HepG2 (cell line): ENCODE data around the gene ABHD1. TPM values are rescaled to one million over a fixed set of nuclear protein-coding genes. Genes with fewer than 3 reads are reported as not detected.

Source experiments
- ADNP ChIP-seq: sonication (generic); formaldehyde crosslinking; IDR thresholded peaks from 2 replicates; pipeline ENCODE4 v1.4.0; 2020; ENCODE audit warnings: missing genetic modification reagents
- AKAP8 ChIP-seq: sonication (generic); formaldehyde crosslinking; IDR thresholded peaks from 2 replicates; pipeline ENCODE4 v1.5.1; 2020; ENCODE audit warnings: mild to moderate bottlenecking, missing genetic modification reagents
- CREB1 ChIP-seq, 2 experiments: fragments of 450-650 bp in 1 of 2; IDR thresholded peaks; 2 replicates each; pipeline ENCODE4 v1.6.1; 2016 to 2017; ENCODE audit warnings: control low read depth in 1 of 2, mild to moderate bottlenecking in 1 of 2, missing compliant biosample characterization in 1 of 2, missing genetic modification characterization in 1 of 2
- GFI1 ChIP-seq: sonication (generic); formaldehyde crosslinking; IDR thresholded peaks from 2 replicates; pipeline ENCODE4 v1.5.0; 2020; ENCODE audit warnings: missing genetic modification reagents, mild to moderate bottlenecking, borderline replicate concordance
- HNF4A ChIP-seq: sonication (generic); formaldehyde crosslinking; IDR thresholded peaks from 2 replicates; pipeline ENCODE4 v1.4.0; 2020; ENCODE audit warnings: missing genetic modification reagents
- HNRNPL ChIP-seq: fragments of 200-400 bp; formaldehyde crosslinking; IDR thresholded peaks from 2 replicates; pipeline ENCODE4 v1.6.1; 2017; ENCODE audit warnings: mild to moderate bottlenecking, low read depth, low read length
- MTA1 ChIP-seq: sonication (generic); formaldehyde crosslinking; IDR thresholded peaks from 2 replicates; pipeline ENCODE4 v1.4.0; 2020; ENCODE audit warnings: missing genetic modification reagents, mild to moderate bottlenecking, borderline replicate concordance
- NFKB2 ChIP-seq: sonication (generic); formaldehyde crosslinking; IDR thresholded peaks from 2 replicates; pipeline ENCODE4 v1.4.0; 2020; ENCODE audit warnings: missing genetic modification reagents, borderline replicate concordance
- NR2C2 ChIP-seq: sonication (generic); formaldehyde crosslinking; IDR thresholded peaks from 2 replicates; pipeline ENCODE4 v1.4.0; 2020; ENCODE audit warnings: missing genetic modification reagents, mild to moderate bottlenecking, moderate library complexity, borderline replicate concordance
- NR2F2 ChIP-seq: IDR thresholded peaks from 2 replicates; pipeline ENCODE4 v1.6.1; 2012; ENCODE audit warnings: low read depth, inconsistent platforms, borderline replicate concordance
- PHF21A ChIP-seq: sonication (generic); formaldehyde crosslinking; IDR thresholded peaks from 2 replicates; pipeline ENCODE4 v1.5.0; 2020; ENCODE audit warnings: mild to moderate bottlenecking, missing genetic modification reagents
- RARA ChIP-seq: IDR thresholded peaks from 2 replicates; pipeline ENCODE4 v1.6.1; 2016; ENCODE audit warnings: missing genetic modification reagents, missing compliant biosample characterization
- SP1 ChIP-seq, 2 experiments: fragments of 450-650 bp in 1 of 2; sonication (generic) in 1 of 2; formaldehyde crosslinking in 1 of 2; IDR thresholded peaks; 2 replicates each; pipeline versions ENCODE4 v1.4.0 to v1.6.1; 2016 to 2020; ENCODE audit warnings: missing genetic modification reagents in 1 of 2
- SPEN ChIP-seq: sonication (generic); formaldehyde crosslinking; IDR thresholded peaks from 2 replicates; pipeline ENCODE4 v1.5.1; 2020; ENCODE audit warnings: low read depth, mild to moderate bottlenecking, missing genetic modification reagents
- ZFX ChIP-seq: sonication (generic); formaldehyde crosslinking; IDR thresholded peaks from 2 replicates; pipeline ENCODE4 v1.4.0; 2020; ENCODE audit warnings: mild to moderate bottlenecking, low read depth, missing genetic modification reagents, moderate library complexity
- ZKSCAN8 ChIP-seq: IDR thresholded peaks from 2 replicates; pipeline ENCODE4 v1.6.1; 2016; ENCODE audit warnings: borderline replicate concordance, missing genetic modification reagents, missing compliant biosample characterization
- ZNF10 ChIP-seq: sonication (generic); formaldehyde crosslinking; IDR thresholded peaks from 2 replicates; pipeline ENCODE4 v1.4.0; 2020; ENCODE audit warnings: mild to moderate bottlenecking, low read depth, missing genetic modification reagents, borderline replicate concordance
- ZNF225 ChIP-seq: sonication (generic); formaldehyde crosslinking; IDR thresholded peaks from 2 replicates; pipeline ENCODE4 v1.4.0; 2020; ENCODE audit warnings: mild to moderate bottlenecking, missing genetic modification reagents
- ZNF253 ChIP-seq: sonication (generic); formaldehyde crosslinking; IDR thresholded peaks from 2 replicates; pipeline ENCODE4 v1.8.0; 2022; ENCODE audit warnings: mild to moderate bottlenecking, missing genetic modification reagents, borderline replicate concordance
- ZZZ3 ChIP-seq: sonication (generic); formaldehyde crosslinking; IDR thresholded peaks from 2 replicates; pipeline ENCODE4 v1.4.0; 2020; ENCODE audit warnings: missing genetic modification reagents, mild to moderate bottlenecking, borderline replicate concordance
- polyA plus RNA-seq, 8 experiments: library from polyadenylated mRNA; depleted of rRNA in 3 of 8; stranded (reverse) in 7 of 8; unstranded in 1 of 8; fragments of >200 nt; fragmentation: Illumina TruSeq in 4 of 8; extraction: Trizol in 4 of 8; gene quantifications; 2 replicates each; pipeline versions ENCODE4 v1.2.1 to v1.2.3, GENCODE V29; 2011 to 2016; ENCODE audit warnings: low read depth in 4 of 8, missing spikeins in 1 of 8, mixed read lengths in 1 of 8; ENCODE audit not compliant: insufficient read depth in 1 of 8
- total RNA-seq, 5 experiments: library from RNA; depleted of rRNA; stranded (reverse); fragments of >200 nt; fragmentation: Illumina TruSeq; extraction: Trizol; gene quantifications; 2 replicates each; pipeline ENCODE4 v1.2.3, GENCODE V29; 2016; ENCODE audit warnings: low read depth in 1 of 5
- TF ChIP-seq, protein P1 (sequence below): IDR thresholded peaks from 2 replicates; pipeline ENCODE4 v1.4.0; 2020; ENCODE audit warnings: mild to moderate bottlenecking, missing genetic modification reagents
- TF ChIP-seq, protein P2 (sequence below): sonication (generic); formaldehyde crosslinking; IDR thresholded peaks from 2 replicates; pipeline ENCODE4 v1.5.0; 2020; ENCODE audit warnings: mild to moderate bottlenecking, missing genetic modification reagents, borderline replicate concordance
- TF ChIP-seq, protein P3 (sequence below): sonication (generic); formaldehyde crosslinking; IDR thresholded peaks from 2 replicates; pipeline ENCODE4 v1.4.0; 2020; ENCODE audit warnings: missing genetic modification reagents

The ABHD1 gene
- total and polyA plus RNA-seq, 2 of the 13 experiments (the other 11 are each of a cell fraction or from before 2014, with no cell fraction given) = 0.04 to 0.81 TPM

DNA sequence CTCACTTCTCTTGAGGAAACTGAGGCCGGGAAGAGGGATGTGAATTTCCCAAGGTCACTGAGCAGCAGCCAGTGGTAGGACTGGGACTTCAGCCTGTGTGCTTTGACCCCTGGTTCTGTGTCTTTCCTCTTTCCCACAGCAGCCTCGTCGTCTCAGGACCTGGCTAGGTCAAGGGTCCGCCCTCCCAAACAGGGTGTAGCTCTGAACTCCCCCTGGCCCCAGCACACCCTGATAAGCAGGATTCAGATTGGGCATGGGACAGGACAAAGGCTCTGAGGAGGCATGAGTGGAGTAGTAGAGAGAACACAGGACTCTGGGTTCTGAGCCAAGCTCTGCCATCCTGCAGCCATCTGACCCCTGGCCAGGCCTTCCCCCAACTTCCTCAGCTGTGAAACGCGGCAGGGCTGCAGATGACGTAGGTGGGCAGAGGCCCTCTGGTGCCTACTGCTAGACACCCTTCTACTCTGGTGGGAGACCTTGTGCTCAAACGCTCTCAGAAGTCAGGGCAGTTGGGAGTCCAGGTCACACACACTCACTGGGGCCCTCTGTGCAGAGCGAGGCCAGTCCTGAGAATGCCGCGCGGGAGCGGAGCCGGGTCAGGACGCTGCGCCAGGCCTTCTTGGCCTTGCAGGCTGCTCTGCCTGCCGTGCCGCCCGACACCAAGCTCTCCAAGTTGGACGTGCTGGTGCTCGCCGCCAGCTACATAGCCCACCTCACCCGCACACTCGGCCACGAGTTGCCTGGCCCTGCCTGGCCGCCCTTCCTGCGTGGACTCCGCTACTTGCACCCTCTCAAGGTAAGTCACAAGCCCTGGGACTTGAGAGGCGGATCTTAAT is 26.2 kb downstream of the ABHD1 start (continued):
- TF ChIP-seq ZKSCAN8 (CRISPR knock-in tag) (no peak), HNF4A (CRISPR knock-in tag) (0 out of 2 replicates have a peak, but pooled peaks have one; percentile 7), AKAP8 (no peak), NR2F2 (no peak), RARA (CRISPR knock-in tag) (no peak), PHF21A (CRISPR knock-in tag) (no peak), SPEN (no peak), ZFX (CRISPR knock-in tag) (no peak; the same call in 1 of the 2 replicates), ZNF10 (0 out of 2 replicates have a peak, but pooled peaks have one; percentile 31), NR2C2 (CRISPR knock-in tag) (no peak), GFI1 (CRISPR knock-in tag) (no peak), ADNP (CRISPR knock-in tag) (no peak), CREB1 (IDR thresholded peaks at IDR 0.05) (peak; percentile 19; the same call in 1 of the 2 replicates), CREB1 (CRISPR knock-in tag; IDR thresholded peaks at IDR 0.05) (no peak), HNRNPL (no peak), ZNF253 (CRISPR knock-in tag) (no peak), ZNF225 (CRISPR knock-in tag) (peak; percentile 58; the same call in 1 of the 2 replicates), SP1 (IDR thresholded peaks at IDR 0.05) (no peak), SP1 (CRISPR knock-in tag; IDR thresholded peaks at IDR 0.05) (no peak), MTA1 (CRISPR knock-in tag) (no peak), ZZZ3 (CRISPR knock-in tag) (peak; percentile 41; the same call in 1 of the 2 replicates), NFKB2 (CRISPR knock-in tag) (no peak)
- TF ChIP-seq, protein P1, sequence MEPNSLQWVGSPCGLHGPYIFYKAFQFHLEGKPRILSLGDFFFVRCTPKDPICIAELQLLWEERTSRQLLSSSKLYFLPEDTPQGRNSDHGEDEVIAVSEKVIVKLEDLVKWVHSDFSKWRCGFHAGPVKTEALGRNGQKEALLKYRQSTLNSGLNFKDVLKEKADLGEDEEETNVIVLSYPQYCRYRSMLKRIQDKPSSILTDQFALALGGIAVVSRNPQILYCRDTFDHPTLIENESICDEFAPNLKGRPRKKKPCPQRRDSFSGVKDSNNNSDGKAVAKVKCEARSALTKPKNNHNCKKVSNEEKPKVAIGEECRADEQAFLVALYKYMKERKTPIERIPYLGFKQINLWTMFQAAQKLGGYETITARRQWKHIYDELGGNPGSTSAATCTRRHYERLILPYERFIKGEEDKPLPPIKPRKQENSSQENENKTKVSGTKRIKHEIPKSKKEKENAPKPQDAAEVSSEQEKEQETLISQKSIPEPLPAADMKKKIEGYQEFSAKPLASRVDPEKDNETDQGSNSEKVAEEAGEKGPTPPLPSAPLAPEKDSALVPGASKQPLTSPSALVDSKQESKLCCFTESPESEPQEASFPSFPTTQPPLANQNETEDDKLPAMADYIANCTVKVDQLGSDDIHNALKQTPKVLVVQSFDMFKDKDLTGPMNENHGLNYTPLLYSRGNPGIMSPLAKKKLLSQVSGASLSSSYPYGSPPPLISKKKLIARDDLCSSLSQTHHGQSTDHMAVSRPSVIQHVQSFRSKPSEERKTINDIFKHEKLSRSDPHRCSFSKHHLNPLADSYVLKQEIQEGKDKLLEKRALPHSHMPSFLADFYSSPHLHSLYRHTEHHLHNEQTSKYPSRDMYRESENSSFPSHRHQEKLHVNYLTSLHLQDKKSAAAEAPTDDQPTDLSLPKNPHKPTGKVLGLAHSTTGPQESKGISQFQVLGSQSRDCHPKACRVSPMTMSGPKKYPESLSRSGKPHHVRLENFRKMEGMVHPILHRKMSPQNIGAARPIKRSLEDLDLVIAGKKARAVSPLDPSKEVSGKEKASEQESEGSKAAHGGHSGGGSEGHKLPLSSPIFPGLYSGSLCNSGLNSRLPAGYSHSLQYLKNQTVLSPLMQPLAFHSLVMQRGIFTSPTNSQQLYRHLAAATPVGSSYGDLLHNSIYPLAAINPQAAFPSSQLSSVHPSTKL (CRISPR knock-in tag) = no peak
- TF ChIP-seq, protein P2, sequence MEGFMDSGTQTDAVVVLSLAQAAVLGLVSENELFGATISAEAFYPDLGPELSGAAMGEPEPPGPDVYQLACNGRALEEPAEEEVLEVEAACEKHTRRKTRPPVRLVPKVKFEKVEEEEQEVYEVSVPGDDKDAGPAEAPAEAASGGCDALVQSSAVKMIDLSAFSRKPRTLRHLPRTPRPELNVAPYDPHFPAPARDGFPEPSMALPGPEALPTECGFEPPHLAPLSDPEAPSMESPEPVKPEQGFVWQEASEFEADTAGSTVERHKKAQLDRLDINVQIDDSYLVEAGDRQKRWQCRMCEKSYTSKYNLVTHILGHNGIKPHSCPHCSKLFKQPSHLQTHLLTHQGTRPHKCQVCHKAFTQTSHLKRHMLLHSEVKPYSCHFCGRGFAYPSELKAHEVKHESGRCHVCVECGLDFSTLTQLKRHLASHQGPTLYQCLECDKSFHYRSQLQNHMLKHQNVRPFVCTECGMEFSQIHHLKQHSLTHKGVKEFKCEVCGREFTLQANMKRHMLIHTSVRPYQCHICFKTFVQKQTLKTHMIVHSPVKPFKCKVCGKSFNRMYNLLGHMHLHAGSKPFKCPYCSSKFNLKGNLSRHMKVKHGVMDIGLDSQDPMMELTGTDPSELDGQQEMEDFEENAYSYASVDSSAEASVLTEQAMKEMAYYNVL (CRISPR knock-in tag) = no peak
- TF ChIP-seq, protein P3, sequence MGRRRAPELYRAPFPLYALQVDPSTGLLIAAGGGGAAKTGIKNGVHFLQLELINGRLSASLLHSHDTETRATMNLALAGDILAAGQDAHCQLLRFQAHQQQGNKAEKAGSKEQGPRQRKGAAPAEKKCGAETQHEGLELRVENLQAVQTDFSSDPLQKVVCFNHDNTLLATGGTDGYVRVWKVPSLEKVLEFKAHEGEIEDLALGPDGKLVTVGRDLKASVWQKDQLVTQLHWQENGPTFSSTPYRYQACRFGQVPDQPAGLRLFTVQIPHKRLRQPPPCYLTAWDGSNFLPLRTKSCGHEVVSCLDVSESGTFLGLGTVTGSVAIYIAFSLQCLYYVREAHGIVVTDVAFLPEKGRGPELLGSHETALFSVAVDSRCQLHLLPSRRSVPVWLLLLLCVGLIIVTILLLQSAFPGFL (CRISPR knock-in tag) = no peak
